NCI-H526 treated with DMSO at 0.1 percent for 48 hours (cell line): ENCODE measurements around the gene BDKRB1.

Experiments
- DNase-seq: peaks from one replicate; lab custom pipeline; 2025; lab: John Stamatoyannopoulos, UW

Gene BDKRB1

DNA sequence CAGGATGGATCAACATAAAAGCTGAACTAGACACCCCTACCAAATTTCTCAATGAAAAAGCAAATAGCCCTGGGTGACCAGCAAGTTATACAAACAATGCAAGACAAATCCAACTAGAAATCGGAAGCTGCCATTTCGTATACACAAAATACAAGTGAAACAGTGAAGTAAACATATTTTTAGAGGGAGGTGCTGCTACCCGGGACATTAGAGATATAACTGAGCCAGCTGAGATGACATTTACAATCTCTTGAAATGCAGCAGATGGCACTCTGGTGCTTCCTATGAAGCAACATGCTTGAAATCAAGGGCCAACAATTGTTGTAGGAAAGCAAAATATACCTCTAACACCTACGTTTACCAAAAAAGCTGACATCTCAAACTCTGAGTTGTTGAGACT lies 25.5 kb downstream of the BDKRB1 start:
- DNase-seq: no peak

DNA sequence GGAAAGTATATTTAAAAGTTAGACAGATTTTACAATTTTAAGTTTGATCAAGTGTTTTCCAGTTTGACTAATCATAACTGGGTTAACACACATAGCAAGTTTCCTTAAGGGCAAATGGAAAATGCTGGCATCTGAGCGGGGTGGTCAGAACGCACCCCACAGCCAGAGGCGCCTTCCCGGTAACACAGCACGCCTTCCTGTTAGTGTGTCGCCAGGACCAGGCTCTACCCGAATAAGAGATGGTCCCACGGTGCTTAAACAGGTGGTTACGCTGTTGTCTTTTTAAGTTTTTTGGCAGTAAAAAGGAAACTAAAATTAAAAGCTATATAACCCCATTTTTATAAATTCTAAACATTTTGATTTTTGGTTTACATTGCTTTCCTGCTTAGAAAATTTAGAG lies 28.0 kb downstream of the BDKRB1 start:
- DNase-seq: no peak

DNA sequence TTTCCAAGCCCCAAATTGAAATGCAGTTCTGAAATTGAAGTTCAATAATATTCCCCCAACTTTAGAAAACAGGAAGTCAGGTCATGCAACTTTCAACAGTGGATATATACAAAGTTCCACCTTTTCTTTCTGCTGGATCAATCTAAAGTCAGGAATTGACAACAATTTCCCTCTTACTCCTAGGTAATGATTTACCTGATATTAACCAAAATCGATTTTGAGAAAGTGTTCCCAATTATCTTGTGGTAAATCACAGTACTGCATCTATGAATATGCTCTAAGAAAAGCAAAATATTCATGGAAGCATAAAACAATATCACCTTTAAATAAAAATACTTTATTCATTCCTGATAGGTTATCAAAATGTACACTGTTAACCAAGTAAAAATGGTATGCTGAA lies 28.4 kb downstream of the BDKRB1 start:
- no peak for DNase-seq

DNA sequence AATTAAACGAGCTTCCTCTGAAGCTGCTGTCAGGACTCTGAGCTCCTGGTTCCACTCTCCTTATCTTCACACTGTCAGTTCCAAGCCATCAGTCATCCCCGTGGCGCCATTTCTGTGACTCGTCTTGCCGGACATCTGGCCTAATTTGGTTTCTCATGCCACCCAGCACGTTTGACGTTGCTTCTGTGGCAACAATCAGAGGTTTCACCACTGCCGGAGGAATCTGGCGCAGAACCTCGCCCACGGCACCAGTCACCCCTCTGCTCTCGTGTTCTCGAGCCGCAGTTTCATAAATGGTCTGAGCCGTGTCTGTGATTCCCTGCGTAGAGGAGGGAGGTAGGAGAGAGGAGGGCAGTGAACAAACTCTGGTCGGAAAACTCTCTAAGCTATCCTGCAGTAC lies 29.7 kb downstream of the BDKRB1 start:
- no peak for DNase-seq

DNA sequence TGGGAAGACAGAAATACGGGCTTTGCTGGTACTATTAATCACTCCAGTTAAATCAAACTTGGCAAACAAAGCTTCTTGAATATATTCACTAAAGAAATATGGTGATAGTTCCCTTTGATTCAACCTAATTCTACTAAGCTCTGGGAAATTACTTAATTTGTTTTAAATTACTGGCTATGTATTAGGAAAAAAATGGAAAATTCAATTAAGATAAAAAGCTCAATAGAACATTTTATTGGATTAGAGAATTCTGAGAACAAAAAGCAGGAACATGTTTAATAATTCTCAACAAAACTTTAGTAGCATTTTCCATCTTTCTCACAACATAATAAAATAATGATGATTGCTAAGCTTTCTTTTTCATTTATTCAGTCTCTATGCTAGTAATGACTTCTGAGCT lies 30.2 kb downstream of the BDKRB1 start:
- DNase-seq: no peak

DNA sequence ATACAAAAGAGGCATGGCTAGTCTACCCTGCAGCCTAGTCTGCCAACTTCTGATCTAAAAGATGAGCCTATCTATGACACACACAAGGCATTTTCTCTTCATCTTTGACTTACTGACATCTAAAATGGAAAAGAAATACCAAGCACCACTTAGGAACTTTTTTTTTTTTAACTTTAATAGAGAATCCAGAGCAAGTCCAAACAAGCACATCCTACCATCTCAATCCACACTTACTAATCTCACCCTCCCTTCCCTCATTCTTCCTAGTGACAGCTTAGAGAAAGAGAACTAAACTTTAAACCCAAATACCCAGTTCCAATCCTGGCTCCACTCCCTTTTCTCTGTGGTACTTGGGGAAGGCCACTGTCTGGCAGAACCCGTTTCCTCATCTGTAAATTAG lies 31.8 kb downstream of the BDKRB1 start:
- no peak for DNase-seq

DNA sequence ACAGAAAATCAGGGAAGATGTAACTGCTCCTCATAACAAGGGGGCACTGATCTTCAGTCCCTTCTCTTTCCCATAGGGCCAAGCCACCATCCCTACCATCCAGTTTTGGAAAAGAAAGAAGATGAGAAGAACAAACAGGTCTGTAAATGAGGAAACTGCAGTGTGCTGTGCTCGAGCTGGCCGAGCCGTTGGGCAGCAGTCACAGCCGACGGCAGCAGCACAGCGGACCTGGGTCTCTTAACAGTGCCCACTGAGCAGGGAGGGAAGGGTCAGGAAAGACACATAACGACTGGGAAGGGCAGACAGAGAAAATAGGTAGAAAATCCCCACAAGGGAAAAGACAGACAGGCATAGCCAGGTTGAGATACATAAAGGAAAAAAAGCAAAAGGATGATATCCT lies 38.2 kb downstream of the BDKRB1 start:
- no peak for DNase-seq

DNA sequence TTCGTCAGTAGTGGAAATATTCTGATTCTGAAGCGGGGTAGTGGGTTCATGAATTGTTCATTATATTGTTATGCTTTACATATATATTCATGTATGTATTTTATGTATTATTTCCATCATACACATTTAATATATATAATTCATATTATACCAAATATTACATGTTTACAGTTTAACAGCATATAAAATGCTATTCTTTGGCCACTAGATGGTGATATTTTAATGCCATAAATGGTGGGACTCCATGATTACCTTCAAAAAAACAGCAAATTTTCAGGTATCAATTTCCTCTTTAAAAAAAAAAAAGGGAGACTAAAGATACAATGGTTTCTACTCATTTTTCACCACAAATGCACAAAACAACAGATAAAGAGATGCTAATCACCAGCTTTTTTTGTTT lies 41.0 kb downstream of the BDKRB1 start:
- DNase-seq: peak; percentile 81

DNA sequence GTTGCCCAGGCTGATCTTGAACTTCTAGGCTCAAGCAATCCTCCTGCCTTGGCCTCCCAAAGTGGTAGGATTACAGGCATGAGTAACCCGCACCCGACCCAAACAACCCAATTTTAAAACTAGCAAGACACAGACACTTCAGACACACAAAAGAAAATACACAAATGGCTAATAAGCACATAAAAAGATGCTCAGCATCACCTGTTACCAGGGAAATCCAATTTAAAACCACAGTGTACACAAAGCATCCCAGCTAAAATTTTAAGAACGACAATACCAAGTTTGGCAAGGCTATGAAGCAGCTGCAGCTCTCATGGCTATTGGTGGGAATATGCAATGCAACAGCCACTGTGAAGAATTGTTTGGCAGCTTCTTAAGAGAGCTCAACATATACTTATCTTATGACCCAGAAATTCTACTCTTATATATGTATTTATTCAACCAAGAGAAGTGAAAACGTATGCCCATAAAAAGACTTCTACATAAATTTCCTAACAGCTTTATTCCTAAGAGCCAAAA lies 42.0 kb downstream of the BDKRB1 start:
- DNase-seq: no peak

DNA sequence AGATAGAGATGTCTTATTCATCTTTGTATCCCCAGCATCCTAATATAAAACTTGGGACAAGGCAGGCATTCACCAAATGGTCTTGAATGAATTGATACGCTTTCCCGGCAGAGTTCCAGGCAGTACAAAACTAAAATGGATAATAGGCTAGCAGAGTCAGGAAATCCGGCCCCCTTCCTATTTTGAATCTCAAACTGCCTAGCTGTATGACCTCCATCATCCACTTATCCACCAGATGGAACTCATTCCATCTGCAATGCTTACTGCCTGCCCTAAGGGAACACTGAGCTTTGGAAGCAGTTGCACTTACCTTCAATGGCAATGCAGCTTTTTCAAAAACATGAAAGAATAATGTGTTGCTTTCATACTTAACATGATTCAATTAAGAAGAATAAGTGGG lies 43.4 kb downstream of the BDKRB1 start:
- no peak for DNase-seq

DNA sequence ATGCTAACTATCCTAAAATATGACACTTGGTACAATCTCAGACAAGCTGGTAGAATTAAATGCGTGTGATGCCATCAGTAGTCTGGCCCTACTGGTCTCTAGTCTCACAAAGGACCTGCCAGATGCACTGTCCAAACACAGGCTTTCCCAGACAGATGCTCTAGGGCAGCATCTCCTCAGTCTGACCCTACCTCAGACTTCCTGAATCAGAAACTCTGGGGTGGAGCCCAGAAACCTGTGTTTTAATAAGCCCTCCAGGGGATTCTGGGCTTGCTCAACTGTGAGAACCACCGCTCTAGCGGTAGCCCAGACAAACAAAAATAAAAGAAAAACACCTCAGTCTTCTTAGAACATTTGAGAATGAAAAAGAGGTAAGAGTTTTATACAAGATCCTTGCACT lies 48.0 kb downstream of the BDKRB1 start:
- DNase-seq: no peak

DNA sequence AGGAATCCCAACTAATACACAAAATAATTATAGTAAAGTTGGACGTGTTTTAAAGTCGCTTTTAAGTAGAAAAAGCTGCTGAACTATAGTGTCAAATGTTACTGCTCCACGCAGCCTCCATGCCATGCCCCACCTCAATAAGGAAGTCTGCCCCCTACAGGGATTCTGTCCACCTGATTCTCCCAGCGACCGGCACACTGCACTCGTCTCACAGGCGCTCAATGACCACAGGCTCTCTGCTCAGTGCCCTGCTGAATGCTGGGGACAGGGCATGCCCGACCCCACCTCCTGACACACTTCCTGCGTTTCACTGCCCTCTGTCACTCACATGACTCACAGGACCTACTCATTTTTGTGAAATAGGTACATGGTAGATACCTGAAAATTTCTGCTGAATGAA lies 48.9 kb downstream of the BDKRB1 start:
- DNase-seq: no peak

DNA sequence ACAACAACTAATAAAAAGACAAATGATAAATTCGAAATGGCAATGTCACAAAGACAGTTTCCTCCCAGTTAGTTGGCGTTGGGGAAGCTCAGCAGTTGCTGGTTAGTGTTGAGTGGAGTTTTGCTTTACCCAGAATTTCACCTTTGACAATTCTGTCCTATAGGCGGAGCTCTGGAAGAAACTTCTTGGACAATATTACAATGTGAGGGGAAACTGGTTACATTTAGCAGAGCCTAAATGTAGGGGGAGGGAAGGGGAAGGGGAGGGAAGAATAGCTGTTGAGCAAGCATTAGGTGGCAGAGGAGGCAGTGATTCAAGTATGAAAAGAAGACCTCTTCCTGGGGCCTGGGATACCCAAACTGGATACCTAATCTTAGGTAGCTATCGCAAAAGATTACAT lies 51.4 kb downstream of the BDKRB1 start:
- DNase-seq: no peak

DNA sequence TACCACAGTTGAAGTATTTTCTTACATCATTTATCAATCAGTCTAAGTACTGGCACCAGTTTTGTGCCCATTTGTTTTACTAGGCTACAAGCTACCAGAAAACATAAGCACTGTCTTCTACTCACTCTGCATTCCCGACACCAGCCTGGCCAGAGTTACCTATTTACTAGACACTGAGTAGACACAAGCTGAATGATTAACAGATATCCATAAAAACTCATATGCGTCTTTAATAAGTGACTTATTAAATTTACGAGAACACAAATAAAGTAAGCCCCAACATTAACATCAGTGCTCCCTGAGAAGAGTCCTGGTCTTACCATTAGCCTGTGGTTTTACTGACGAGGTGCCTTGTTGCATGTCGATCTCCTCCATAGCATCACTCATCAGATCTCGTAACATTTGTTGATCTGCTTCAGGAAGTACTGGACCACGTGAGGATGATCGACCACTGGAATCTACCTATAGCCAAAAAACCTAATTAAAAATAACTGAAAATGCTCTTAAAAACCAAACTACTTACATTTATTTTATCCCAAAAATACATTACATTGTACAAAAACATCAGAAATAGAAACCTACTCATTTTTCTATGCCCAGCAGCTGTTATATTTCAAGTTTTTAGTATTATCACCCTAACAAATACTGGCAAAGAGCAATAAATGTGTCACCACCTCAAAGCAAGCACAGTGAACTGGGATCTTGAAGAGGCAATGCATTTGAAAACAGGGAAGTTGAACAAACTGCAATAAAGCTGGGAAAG lies 53.3 kb downstream of the BDKRB1 start:
- no peak for DNase-seq

DNA sequence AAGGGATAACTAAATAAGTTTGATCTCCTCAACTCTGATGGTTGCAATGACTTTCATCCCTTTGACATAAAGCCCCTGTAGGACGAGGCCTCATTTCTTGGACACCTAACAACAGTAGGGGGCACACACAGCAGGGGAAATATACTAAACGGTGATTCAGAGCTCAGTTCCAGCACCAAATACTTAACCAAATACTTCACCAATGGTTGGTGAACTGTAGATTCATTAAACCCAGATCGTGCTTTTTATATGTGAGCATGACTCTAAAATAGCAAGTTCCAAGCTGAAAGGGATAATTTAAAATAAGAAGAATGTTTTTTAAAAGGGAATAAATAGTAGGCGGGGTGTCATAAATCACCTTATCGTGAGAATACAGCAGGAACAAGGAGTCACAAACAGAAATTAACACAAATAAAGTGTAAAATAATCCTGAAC lies 53.9 kb downstream of the BDKRB1 start:
- DNase-seq: no peak

DNA sequence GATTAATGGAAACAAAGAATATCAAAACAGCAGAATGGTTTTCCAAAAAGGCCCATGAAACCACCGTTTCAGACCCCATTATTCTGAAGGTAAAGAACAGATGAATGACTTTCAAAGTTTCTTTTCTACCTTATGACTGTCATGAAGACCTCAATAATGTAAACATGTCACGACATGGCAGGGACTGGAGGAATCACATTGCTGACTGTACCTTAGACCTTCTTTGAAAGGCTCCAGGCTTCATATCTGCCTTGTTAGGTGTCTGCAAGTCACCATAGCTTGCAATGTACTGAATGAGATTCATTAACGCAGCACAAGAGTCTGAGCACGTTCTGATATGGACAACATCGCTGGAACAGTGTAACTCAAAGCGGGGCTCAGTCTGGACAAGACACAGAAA lies 54.9 kb downstream of the BDKRB1 start:
- DNase-seq: no peak
